ENCODE measurements around the gene GEMIN4. TPM values are rescaled to one million over a fixed set of nuclear protein-coding genes. Genes with fewer than 3 reads are reported as not detected.

The GEMIN4 gene
- polyA plus RNA-seq, 1 donor (not counting 4 experiments of a cell fraction or from before 2014, with no cell fraction given): 29.5 TPM

GRCh38 chr17:731644-732066 lies 20.4 kb downstream of the GEMIN4 start:
- Histone ChIP-seq H3K36me3 (ENCODE audit: control insufficient read depth in 2 of 2, extremely low read depth in 1 of 2, insufficient read depth in 2 of 2, low read length in 2 of 2) (peaks cover 0 to 5% of the 10 kb centered on the region in 2 experiments), H3K4me1 (ENCODE audit: control insufficient read depth, extremely low read depth, insufficient read depth, low read length) (peaks cover 56% of the 10 kb centered on the region), H3K9me3 (ENCODE audit: control insufficient read depth, low read depth, low read length) (no peaks in the 10 kb centered on the region), H3K27me3 (ENCODE audit: control insufficient read depth, extremely low read depth, insufficient read depth, low read length) (no peaks in the 10 kb centered on the region), H3K9ac (ENCODE audit: control insufficient read depth, extremely low read depth, insufficient read depth, low read length) (peak overlapping the region; percentile 86), H3K4me3 (ENCODE audit: control insufficient read depth in 2 of 3, extremely low read depth in 1 of 3, insufficient read depth in 2 of 3, low read depth in 1 of 3, low read length in 3 of 3) (peak overlapping the region; percentile 71 to 80 (median 74)), H3K4me2 (ENCODE audit: control insufficient read depth, extremely low read depth, insufficient read depth, low read depth, low read length) (peak overlapping the region; percentile 84), H3K27ac (ENCODE audit: control insufficient read depth, insufficient read depth, low read length) (peak overlapping the region; percentile 100), H2AFZ (ENCODE audit: control insufficient read depth, low read length) (peak overlapping the region; percentile 25), H4K20me1 (ENCODE audit: control insufficient read depth, extremely low read depth, insufficient read depth, low read length) (no peaks in the 10 kb centered on the region), H3K9me1 (ENCODE audit: control insufficient read depth, extremely low read depth, insufficient read depth, low read length) (no peaks in the 10 kb centered on the region), H3K79me2 (ENCODE audit: control insufficient read depth, insufficient read depth, low read length) (peaks cover 30% of the 10 kb centered on the region)
- DNase-seq (ENCODE audit: low read depth, low spot score) (no peak), FAIRE-seq (no peak)
- dilution Hi-C loops (cut with MboI; ENCODE audit: extremely low pct_ligation_motif_present, low sequenced_read_pairs): no loop called here
- TF ChIP-seq EZH2 (IDR thresholded peaks at IDR 0.05; ENCODE audit: low read length) (no peak), CTCF (optimal IDR thresholded peaks at IDR 0.05 in 1 of 3, IDR thresholded peaks at IDR 0.05 in 1 of 3, conservative IDR thresholded peaks at IDR 0.05 in 1 of 3; ENCODE audit: extremely low read depth in 1 of 3, insufficient read depth in 2 of 3, low read length in 3 of 3) (no peak)

- H3K79me2 ChIP-seq (ENCODE audit: control insufficient read depth, insufficient read depth, low read length): peaks cover 10% of the 10 kb centered on the region
- no peak for DNase-seq (ENCODE audit: low read depth, low spot score)
- TF ChIP-seq EZH2 (IDR thresholded peaks at IDR 0.05; ENCODE audit: low read length) (no peak), CTCF (optimal IDR thresholded peaks at IDR 0.05 in 1 of 3, IDR thresholded peaks at IDR 0.05 in 1 of 3, conservative IDR thresholded peaks at IDR 0.05 in 1 of 3; ENCODE audit: extremely low read depth in 1 of 3, insufficient read depth in 2 of 3, low read length in 3 of 3) (no peak)
- H4K20me1 ChIP-seq (ENCODE audit: control insufficient read depth, extremely low read depth, insufficient read depth, low read length): no peaks in the 10 kb centered on the region
- H3K27ac ChIP-seq (ENCODE audit: control insufficient read depth, insufficient read depth, low read length): peak overlapping the region; percentile 100
- H3K4me3 ChIP-seq (ENCODE audit: control insufficient read depth in 2 of 3, extremely low read depth in 1 of 3, insufficient read depth in 2 of 3, low read depth in 1 of 3, low read length in 3 of 3): peak overlapping the region in 1 of 3 experiments; percentile 60
- H3K4me1 ChIP-seq (ENCODE audit: control insufficient read depth, extremely low read depth, insufficient read depth, low read length): peaks cover 53% of the 10 kb centered on the region
- H3K27me3 ChIP-seq (ENCODE audit: control insufficient read depth, extremely low read depth, insufficient read depth, low read length): no peaks in the 10 kb centered on the region
- no peaks in the 10 kb centered on the region for H3K9me3 ChIP-seq (ENCODE audit: control insufficient read depth, low read depth, low read length)
- peak overlapping the region; percentile 96 for H3K4me2 ChIP-seq (ENCODE audit: control insufficient read depth, extremely low read depth, insufficient read depth, low read depth, low read length)
- H3K36me3 ChIP-seq (ENCODE audit: control insufficient read depth in 2 of 2, extremely low read depth in 1 of 2, insufficient read depth in 2 of 2, low read length in 2 of 2): no peaks in the 10 kb centered on the region
- H3K9ac ChIP-seq (ENCODE audit: control insufficient read depth, extremely low read depth, insufficient read depth, low read length): peak overlapping the region; percentile 87
- no peak overlapping the region for H2AFZ ChIP-seq (ENCODE audit: control insufficient read depth, low read length)
- no peaks in the 10 kb centered on the region for H3K9me1 ChIP-seq (ENCODE audit: control insufficient read depth, extremely low read depth, insufficient read depth, low read length)
- dilution Hi-C loops (cut with MboI; ENCODE audit: extremely low pct_ligation_motif_present, low sequenced_read_pairs): no loop called here
- FAIRE-seq: peak; percentile 100
Observed at GRCh38 chr17:728911-729310, 23.2 kb downstream of the GEMIN4 start.

Data from keratinocyte (primary cell).